GM19452 (cell line): ENCODE measurements around the gene GLRX2.
A peak's percentile ranks its signal among the peaks of the same experiment; 100 is the strongest.

Experiments used
- ATAC-seq: cut with Tn5 transposase; IDR thresholded peaks from one replicate; pipeline ENCODE4 v1.9.1; 2021; ENCODE audit not compliant: unreplicated experiment

GLRX2 gene

GRCh38 chr1:193113258-193113991, 8.2 kb upstream of the GLRX2 start:
- ATAC-seq, result no peak

GRCh38 chr1:193111641-193112090, 6.5 kb upstream of the GLRX2 start:
- no peak for ATAC-seq

GRCh38 chr1:193110864-193111263, 5.7 kb upstream of the GLRX2 start:
- ATAC-seq, result no peak

- ATAC-seq, result no peak
Measured at GRCh38 chr1:193110246-193110645, 5.0 kb upstream of the GLRX2 start.

- no peak for ATAC-seq
Measured at GRCh38 chr1:193109619-193110018, 4.4 kb upstream of the GLRX2 start.

- no peak for ATAC-seq
Measured at GRCh38 chr1:193108471-193108870, 3.3 kb upstream of the GLRX2 start.

- no peak for ATAC-seq
Measured at GRCh38 chr1:193105821-193106177, 585 bp upstream of the GLRX2 start.

- ATAC-seq, result peak; percentile 42
Measured at GRCh38 chr1:193104502-193104906, 710 bp downstream of the GLRX2 start.

- ATAC-seq, result no peak
Measured at GRCh38 chr1:193103759-193104501, 1.3 kb downstream of the GLRX2 start.

GRCh38 chr1:193102662-193103061, 2.6 kb downstream of the GLRX2 start:
- ATAC-seq, result no peak

GRCh38 chr1:193094112-193094511, 11.1 kb downstream of the GLRX2 start:
- no peak for ATAC-seq

- ATAC-seq, result no peak
Measured at GRCh38 chr1:193090865-193091264, 14.3 kb downstream of the GLRX2 start.

- ATAC-seq, result no peak
Measured at GRCh38 chr1:193087893-193088292, 17.3 kb downstream of the GLRX2 start.

- ATAC-seq, result no peak
Measured at GRCh38 chr1:193086342-193086741, 18.9 kb downstream of the GLRX2 start.

- ATAC-seq, result no peak
Measured at GRCh38 chr1:193085263-193085662, 20.0 kb downstream of the GLRX2 start.

- ATAC-seq, result peak; percentile 91
Measured at GRCh38 chr1:193083365-193084088, 21.7 kb downstream of the GLRX2 start.

GRCh38 chr1:193079187-193079586, 26.0 kb downstream of the GLRX2 start:
- no peak for ATAC-seq

GRCh38 chr1:193077991-193078390, 27.2 kb downstream of the GLRX2 start:
- ATAC-seq, result no peak

GRCh38 chr1:193070942-193071341, 34.3 kb downstream of the GLRX2 start:
- ATAC-seq, result peak; percentile 53

GRCh38 chr1:193070386-193070753, 34.8 kb downstream of the GLRX2 start:
- no peak for ATAC-seq

- ATAC-seq, result no peak
Measured at GRCh38 chr1:193069748-193070385, 35.3 kb downstream of the GLRX2 start.
